ENCODE data around the gene PDILT. TPM values are rescaled to one million over a fixed set of nuclear protein-coding genes. Genes with fewer than 3 reads are reported as not detected.
"Not testable (repeated sequence)": the region's sequence is repeated elsewhere in the genome, so short reads cannot be mapped to it uniquely, and the experiment has no call there.

Gene PDILT
- total RNA-seq, 1 donor from 2014 or later, result not detected

- Histone ChIP-seq H3K4me1 (ENCODE audit: insufficient read depth, low read length) (no peaks in the 10 kb centered on the region), H3K36me3 (ENCODE audit: insufficient read depth, low read length) (no peaks in the 10 kb centered on the region), H3K9me3 (ENCODE audit: insufficient read depth, low read depth, low read length) (no peaks in the 10 kb centered on the region), H3K27ac (ENCODE audit: low read depth, low read length) (no peak overlapping the region), H4K20me1 (ENCODE audit: insufficient read depth, low read length) (no peaks in the 10 kb centered on the region), H3K4me3 (ENCODE audit: insufficient read depth, low read depth, low read length) (no peak overlapping the region), H3K27me3 (ENCODE audit: insufficient read depth, low read length) (no peaks in the 10 kb centered on the region), H3K79me2 (ENCODE audit: insufficient read depth, low read length) (no peaks in the 10 kb centered on the region), H3K4me2 (ENCODE audit: low read length) (no peak overlapping the region), H2AFZ (ENCODE audit: low read depth, low read length) (no peak overlapping the region), H3K9ac (ENCODE audit: low read length) (no peak overlapping the region)
- DNase-seq (ENCODE audit: low read depth) (no peak), FAIRE-seq (no peak)
- no peak for TF ChIP-seq EZH2 (IDR thresholded peaks at IDR 0.05; ENCODE audit: insufficient read depth, low read length)
- no peak for TF ChIP-seq CTCF (IDR thresholded peaks at IDR 0.05; ENCODE audit: insufficient read depth, low read depth, low read length)
- Mint-ChIP-seq H3K36me3 (ENCODE audit: low read depth, unreplicated experiment) (no peaks in the 10 kb centered on the region), H3K4me3 (ENCODE audit: unreplicated experiment) (no peak overlapping the region), H3K27me3 (ENCODE audit: low read depth, unreplicated experiment) (peaks cover 32% of the 10 kb centered on the region), H3K9me3 (ENCODE audit: unreplicated experiment) (no peaks in the 10 kb centered on the region), H3K4me1 (ENCODE audit: low read depth, unreplicated experiment) (no peaks in the 10 kb centered on the region), H3K27ac (ENCODE audit: unreplicated experiment) (no peak overlapping the region)
Observed at GRCh38 chr16:20313741-20314140, 90.8 kb downstream of the PDILT start.

- H3K9ac ChIP-seq (ENCODE audit: low read length); H3K4me2 ChIP-seq (ENCODE audit: low read length); DNase-seq (ENCODE audit: low read depth); H3K9me3 Mint-ChIP-seq (ENCODE audit: unreplicated experiment); H3K36me3 ChIP-seq (ENCODE audit: insufficient read depth, low read length); H3K4me3 Mint-ChIP-seq (ENCODE audit: unreplicated experiment); H3K9me3 ChIP-seq (ENCODE audit: insufficient read depth, low read depth, low read length); H2AFZ ChIP-seq (ENCODE audit: low read depth, low read length); H3K4me1 ChIP-seq (ENCODE audit: insufficient read depth, low read length); H3K36me3 Mint-ChIP-seq (ENCODE audit: low read depth, unreplicated experiment); H3K27ac Mint-ChIP-seq (ENCODE audit: unreplicated experiment); H3K27me3 ChIP-seq (ENCODE audit: insufficient read depth, low read length); H4K20me1 ChIP-seq (ENCODE audit: insufficient read depth, low read length); H3K79me2 ChIP-seq (ENCODE audit: insufficient read depth, low read length); H3K27ac ChIP-seq (ENCODE audit: low read depth, low read length); H3K4me3 ChIP-seq (ENCODE audit: insufficient read depth, low read depth, low read length); FAIRE-seq; H3K4me1 Mint-ChIP-seq (ENCODE audit: low read depth, unreplicated experiment): not testable (repeated sequence)
- peaks cover 24% of the 10 kb centered on the region for H3K27me3 Mint-ChIP-seq (ENCODE audit: low read depth, unreplicated experiment)
Observed at GRCh38 chr16:20312536-20313095, 91.9 kb downstream of the PDILT start.

GRCh38 chr16:20311548-20311947, 93.0 kb downstream of the PDILT start:
- peaks cover 24% of the 10 kb centered on the region for H3K27me3 Mint-ChIP-seq (ENCODE audit: low read depth, unreplicated experiment)
- H3K36me3 Mint-ChIP-seq (ENCODE audit: low read depth, unreplicated experiment), result no peaks in the 10 kb centered on the region
- no peak overlapping the region for H3K4me3 ChIP-seq (ENCODE audit: insufficient read depth, low read depth, low read length)
- FAIRE-seq (no peak), DNase-seq (ENCODE audit: low read depth) (no peak)
- no peaks in the 10 kb centered on the region for H3K79me2 ChIP-seq (ENCODE audit: insufficient read depth, low read length)
- no peaks in the 10 kb centered on the region for H3K9me3 ChIP-seq (ENCODE audit: insufficient read depth, low read depth, low read length)
- H3K27me3 ChIP-seq (ENCODE audit: insufficient read depth, low read length), result no peaks in the 10 kb centered on the region
- no peak overlapping the region for H3K9ac ChIP-seq (ENCODE audit: low read length)
- no peak overlapping the region for H3K4me3 Mint-ChIP-seq (ENCODE audit: unreplicated experiment)
- no peaks in the 10 kb centered on the region for H3K36me3 ChIP-seq (ENCODE audit: insufficient read depth, low read length)
- H3K27ac ChIP-seq (ENCODE audit: low read depth, low read length), result no peak overlapping the region
- H3K4me2 ChIP-seq (ENCODE audit: low read length), result no peak overlapping the region
- no peaks in the 10 kb centered on the region for H3K9me3 Mint-ChIP-seq (ENCODE audit: unreplicated experiment)
- no peak overlapping the region for H2AFZ ChIP-seq (ENCODE audit: low read depth, low read length)
- no peaks in the 10 kb centered on the region for H4K20me1 ChIP-seq (ENCODE audit: insufficient read depth, low read length)
- no peak for TF ChIP-seq CTCF (IDR thresholded peaks at IDR 0.05; ENCODE audit: insufficient read depth, low read depth, low read length)
- TF ChIP-seq EZH2 (IDR thresholded peaks at IDR 0.05; ENCODE audit: insufficient read depth, low read length), result no peak
- no peaks in the 10 kb centered on the region for H3K4me1 ChIP-seq (ENCODE audit: insufficient read depth, low read length)
- no peak overlapping the region for H3K27ac Mint-ChIP-seq (ENCODE audit: unreplicated experiment)
- no peaks in the 10 kb centered on the region for H3K4me1 Mint-ChIP-seq (ENCODE audit: low read depth, unreplicated experiment)

All from astrocyte (in vitro differentiated cells and primary cell).